Natural killer cell (primary cell): ENCODE data around the gene RIPOR2. TPM values are rescaled to one million over a fixed set of nuclear protein-coding genes. Genes with fewer than 3 reads are reported as not detected.

Experiments
- ATAC-seq, 3 donors: fragments of 150-1000 bp in 2 of 3; fragments of 200-7000 bp in 1 of 3; cut with Tn5 transposase; 1 replicate in 1 of 3; 2 replicates in 2 of 3; pipeline ENCODE4 v1.10.0; 2021; ENCODE audit warnings: mild to moderate bottlenecking in 2 of 3, moderate library complexity in 2 of 3
- DNase-seq, 2 donors: peaks; one replicate each; pipeline versions ENCODE4 v3.0.0 to v3.0.0-alpha.2; 2013 to 2021; ENCODE audit warnings: mixed read lengths in 1 of 2
- H3K27ac ChIP-seq: one replicate; pipeline ENCODE4 v1.5.1; 2013; ENCODE audit warnings: mild to moderate bottlenecking, low read length
- H3K27me3 ChIP-seq: one replicate; pipeline ENCODE4 v1.6.1; 2013; ENCODE audit warnings: low read length; ENCODE audit not compliant: control insufficient read depth, insufficient read depth
- H3K36me3 ChIP-seq: one replicate; pipeline ENCODE4 v1.6.1; 2013; ENCODE audit warnings: low read length; ENCODE audit not compliant: control insufficient read depth, insufficient read depth
- H3K4me1 ChIP-seq: one replicate; pipeline ENCODE4 v1.6.1; 2013; ENCODE audit warnings: low read length; ENCODE audit not compliant: control insufficient read depth, insufficient read depth
- H3K4me3 ChIP-seq: one replicate; pipeline ENCODE4 v1.5.1; 2013; ENCODE audit warnings: low read length
- H3K9me3 ChIP-seq: one replicate; pipeline ENCODE4 v1.6.1; 2013; ENCODE audit warnings: low read length; ENCODE audit not compliant: control insufficient read depth, insufficient read depth
- H3K27ac Mint-ChIP-seq, 2 donors: one replicate each; pipeline ENCODE4 v1.8.0; 2022; ENCODE audit warnings: mild to moderate bottlenecking in 2 of 2, mixed read lengths in 2 of 2, moderate library complexity in 1 of 2
- H3K27me3 Mint-ChIP-seq, 2 donors: one replicate each; pipeline ENCODE4 v1.8.0; 2022; ENCODE audit warnings: low read depth in 2 of 2, mixed read lengths in 2 of 2
- H3K36me3 Mint-ChIP-seq: one replicate; pipeline ENCODE4 v1.8.0; 2022; ENCODE audit warnings: mixed read lengths
- H3K4me1 Mint-ChIP-seq, 2 donors: one replicate each; pipeline ENCODE4 v1.8.0; 2022; ENCODE audit warnings: mixed read lengths in 2 of 2
- H3K4me3 Mint-ChIP-seq: one replicate; pipeline ENCODE4 v1.8.0; 2022; ENCODE audit warnings: mild to moderate bottlenecking, moderate library complexity, mixed read lengths
- H3K9me3 Mint-ChIP-seq, 2 donors: one replicate each; pipeline ENCODE4 v1.8.0; 2022; ENCODE audit warnings: mixed read lengths in 2 of 2
- CTCF ChIP-seq: fragments of 200-600 bp; IDR thresholded peaks from one replicate; pipeline ENCODE4 v1.8.0; 2022; ENCODE audit warnings: antibody characterized with exemption
- WGBS: methylation state at CpG from one replicate; pipeline ENCODE4 v1.1.7; 2013; ENCODE audit warnings: missing lambda C conversion rate; ENCODE audit not compliant: insufficient coverage; 5-methylcytosine and 5-hydroxymethylcytosine counted together
- intact Hi-C: fragments of 100-400 bp; cut with micrococcal nuclease; formaldehyde crosslinking; loops from one replicate; pipeline ENCODE4 v1.14.2; 2022
- total RNA-seq, 4 donors: library from RNA; stranded (reverse); fragments of 120-200 nt in 1 of 4; gene quantifications; one replicate each; pipeline versions ENCODE4 v1.2.3 to v1.2.4, GENCODE V29; 2013 to 2022

The RIPOR2 gene
- total RNA-seq, 3 donors from 2014 or later (not counting 1 experiment from before 2014, with no cell fraction given): 234 to 312 (median 299) TPM

- peak overlapping the region; percentile 71 to 89 for H3K27ac Mint-ChIP-seq
- no peak for TF ChIP-seq CTCF
- intact Hi-C loops: loop anchor here (10.0 kb wide), 1 partner anchor 142 kb away; no protein-coding TSS in a partner anchor
- Histone ChIP-seq H3K27ac (peak overlapping the region; percentile 67), H3K9me3 (no peaks in the 10 kb centered on the region), H3K4me3 (peak overlapping the region; percentile 85), H3K27me3 (no peaks in the 10 kb centered on the region), H3K4me1 (peaks cover 35% of the 10 kb centered on the region), H3K36me3 (peaks cover 37% of the 10 kb centered on the region)
- ATAC-seq: peak in 1 of 3 donors; percentile 7
- H3K4me1 Mint-ChIP-seq: peaks cover 90 to 93% of the 10 kb centered on the region in 2 donors
- H3K36me3 Mint-ChIP-seq: peaks cover 16% of the 10 kb centered on the region
- peak in 1 of 2 donors; percentile 38 for DNase-seq
- H3K27me3 Mint-ChIP-seq: no peaks in the 10 kb centered on the region
- H3K9me3 Mint-ChIP-seq: no peaks in the 10 kb centered on the region
- H3K4me3 Mint-ChIP-seq: peak overlapping the region; percentile 99
- WGBS: 8% methylated on average over 2 of the region's 3 CpGs
Measured at GRCh38 chr6:24932832-24933231, 2.9 kb downstream of the RIPOR2 start.

DNA sequence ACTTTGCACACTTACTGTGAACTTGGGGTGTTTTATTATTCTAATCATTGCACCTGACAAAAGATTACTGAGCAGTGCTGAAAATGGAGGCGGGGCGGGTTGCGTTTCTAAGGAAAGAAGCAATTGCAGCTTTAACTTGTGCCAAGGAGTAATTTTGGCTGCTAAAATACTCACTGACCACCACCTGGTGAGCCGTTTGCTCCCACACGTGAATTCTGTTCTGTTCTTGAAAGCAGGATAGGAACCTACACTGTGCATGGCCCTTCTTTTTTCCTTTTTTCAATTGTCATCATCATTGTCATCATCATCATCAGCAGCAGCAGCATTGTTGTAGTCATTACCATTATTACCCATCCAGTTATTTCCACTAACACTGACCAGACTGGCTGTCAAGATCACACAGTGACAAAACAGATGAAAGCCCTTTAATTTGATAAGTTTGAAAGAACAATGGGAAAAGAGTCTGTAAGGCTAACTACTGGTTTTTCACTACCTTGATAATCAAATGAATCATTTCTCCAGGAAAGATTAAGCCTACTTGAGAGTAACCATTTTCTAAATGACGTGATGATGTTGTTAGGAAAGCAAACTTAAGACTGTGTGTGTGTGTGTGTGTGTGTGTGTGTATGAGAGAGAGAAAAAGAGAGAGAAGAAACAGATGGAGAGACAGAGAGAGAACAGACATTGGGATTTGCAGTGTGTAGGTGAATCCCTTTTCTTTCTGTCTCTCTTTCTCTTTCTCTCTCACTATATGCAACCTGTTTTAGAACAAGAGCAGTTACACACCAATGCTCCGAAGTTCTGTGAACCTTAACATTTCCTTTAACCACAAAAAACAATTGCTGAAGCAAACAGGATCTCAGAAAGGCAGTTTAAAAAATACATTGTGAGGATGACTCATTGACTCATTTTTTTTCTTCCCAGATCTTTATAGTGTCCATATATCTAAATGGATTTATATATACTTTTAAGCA is 3.8 kb downstream of the RIPOR2 start:
- no peak for ATAC-seq
- Histone ChIP-seq H3K4me3 (peak overlapping the region; percentile 85), H3K9me3 (no peaks in the 10 kb centered on the region), H3K27me3 (no peaks in the 10 kb centered on the region), H3K36me3 (peaks cover 42% of the 10 kb centered on the region), H3K4me1 (peaks cover 36% of the 10 kb centered on the region), H3K27ac (peak overlapping the region; percentile 67)
- 16% methylated on average over 7 of the region's 7 CpGs for WGBS
- H3K4me1 Mint-ChIP-seq: peaks cover 91 to 95% of the 10 kb centered on the region in 2 donors
- no peaks in the 10 kb centered on the region for H3K27me3 Mint-ChIP-seq
- peak in 1 of 2 donors; percentile 66 for DNase-seq
- peak overlapping the region; percentile 71 to 89 for H3K27ac Mint-ChIP-seq
- intact Hi-C loops: loop anchor here (10.0 kb wide), 1 partner anchor 143 kb away; no protein-coding TSS in a partner anchor
- H3K36me3 Mint-ChIP-seq: peaks cover 16% of the 10 kb centered on the region
- H3K9me3 Mint-ChIP-seq: peaks cover 4 to 5% of the 10 kb centered on the region in 2 donors
- peak overlapping the region; percentile 99 for H3K4me3 Mint-ChIP-seq
- no peak for TF ChIP-seq CTCF

DNA sequence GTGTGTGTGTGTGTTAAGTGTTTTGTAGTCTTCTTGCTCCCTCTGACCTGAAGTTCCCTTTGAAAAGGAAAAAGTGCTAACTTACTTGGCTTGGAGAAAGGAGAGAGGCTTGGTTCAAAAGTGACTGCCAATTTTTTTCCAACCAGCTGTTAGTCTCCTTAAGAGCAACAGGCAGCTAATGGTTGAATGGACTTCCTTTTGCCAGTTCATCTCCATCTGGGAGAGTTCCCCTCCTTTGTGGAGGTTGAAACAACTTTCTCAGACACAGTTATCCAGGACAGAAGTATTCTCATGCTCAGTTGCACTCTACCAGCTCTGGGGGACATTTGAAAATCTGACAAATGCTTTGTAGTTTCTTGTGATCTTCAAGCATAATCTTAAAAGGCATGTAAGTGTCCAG is 4.5 kb downstream of the RIPOR2 start:
- Mint-ChIP-seq H3K4me1 (peaks cover 91 to 93% of the 10 kb centered on the region in 2 donors), H3K9me3 (peaks cover 4 to 7% of the 10 kb centered on the region in 2 donors), H3K4me3 (peak overlapping the region; percentile 99), H3K27me3 (no peaks in the 10 kb centered on the region), H3K36me3 (peaks cover 16% of the 10 kb centered on the region), H3K27ac (peak overlapping the region; percentile 71 to 89)
- intact Hi-C loops: loop anchor here (10.0 kb wide), 1 partner anchor 144 kb away; no protein-coding TSS in a partner anchor
- Histone ChIP-seq H3K27ac (peak overlapping the region; percentile 67), H3K36me3 (peaks cover 42% of the 10 kb centered on the region), H3K9me3 (no peaks in the 10 kb centered on the region), H3K27me3 (no peaks in the 10 kb centered on the region), H3K4me1 (peaks cover 35% of the 10 kb centered on the region), H3K4me3 (peak overlapping the region; percentile 85)
- ATAC-seq (no peak), DNase-seq (no peak)
- TF ChIP-seq CTCF: no peak
